PC-3 (cell line): ENCODE measurements around the gene OR6B1. TPM values are rescaled to one million over a fixed set of nuclear protein-coding genes. Genes with fewer than 3 reads are reported as not detected.

Experiments used
- ATAC-seq: fragments of 200-7000 bp; cut with Tn5 transposase; 2 replicates; pipeline ENCODE4 v1.9.1; 2020; ENCODE audit warnings: mild to moderate bottlenecking, moderate library complexity
- BruUV-seq: library from RNA; stranded (reverse); fragments of 400-500 nt; replicated peaks from 2 replicates; lab custom pipeline; 2021; lab: Mats Ljungman, UMichigan
- CTCF ChIA-PET: fragments of 300-600 bp; sonication (Branson Sonifier 250); formaldehyde crosslinking; loops from one replicate; lab custom pipeline; 2022; ENCODE audit warnings: antibody characterized with exemption; lab: Charles Lee
- POLR2A ChIA-PET: fragments of 300-600 bp; sonication (Branson Sonifier 250); formaldehyde crosslinking; loops from one replicate; lab custom pipeline; 2022; ENCODE audit warnings: antibody characterized with exemption; ENCODE audit not compliant: unreplicated experiment; lab: Charles Lee
- DNase-seq: peaks from one replicate; pipeline ENCODE4 v3.0.0-alpha.2; 2015
- H2AFZ ChIP-seq: fragments of 300-600 bp; sonication (generic); 2 replicates; pipeline ENCODE4 v1.6.0; 2016; ENCODE audit warnings: antibody characterized with exemption, low read length
- H3F3A ChIP-seq: fragments of 300-600 bp; sonication (generic); one replicate; pipeline ENCODE4 v1.6.0; 2017; ENCODE audit warnings: antibody characterized with exemption, low read length, control low read depth, mild to moderate bottlenecking; ENCODE audit not compliant: unreplicated experiment
- H3K27ac ChIP-seq: fragments of 300-600 bp; sonication (generic); 2 replicates; pipeline ENCODE4 v1.5.1; 2016; ENCODE audit warnings: mild to moderate bottlenecking, low read length
- H3K27me3 ChIP-seq: fragments of 300-600 bp; sonication (generic); 2 replicates; pipeline ENCODE4 v1.6.1; 2016; ENCODE audit warnings: low read length, mixed read lengths
- H3K36me3 ChIP-seq: fragments of 300-600 bp; sonication (generic); 2 replicates; pipeline ENCODE4 v1.6.1; 2016; ENCODE audit warnings: low read depth, mixed run types, low read length, mixed read lengths
- H3K4me1 ChIP-seq: fragments of 300-600 bp; sonication (generic); 2 replicates; pipeline ENCODE4 v1.5.1; 2016; ENCODE audit warnings: low read length; ENCODE audit not compliant: insufficient read depth
- H3K4me2 ChIP-seq: fragments of 300-600 bp; sonication (generic); 2 replicates; pipeline ENCODE4 v1.6.0; 2016; ENCODE audit warnings: low read length
- H3K4me3 ChIP-seq: fragments of 300-600 bp; sonication (generic); 2 replicates; pipeline ENCODE4 v1.5.1; 2016; ENCODE audit warnings: mild to moderate bottlenecking, low read length, mixed read lengths
- H3K79me2 ChIP-seq: fragments of 300-600 bp; sonication (generic); 2 replicates; pipeline ENCODE4 v1.6.1; 2017; ENCODE audit warnings: low read length, mixed read lengths
- H3K9ac ChIP-seq: fragments of 300-600 bp; sonication (generic); 2 replicates; pipeline ENCODE4 v1.6.0; 2016; ENCODE audit warnings: mild to moderate bottlenecking, low read length
- H3K9me2 ChIP-seq: fragments of 300-600 bp; sonication (generic); replicated peaks from 2 replicates; pipeline ENCODE4 v1.6.1; 2016; ENCODE audit warnings: mixed run types, low read length, mixed read lengths
- H3K9me3 ChIP-seq: fragments of 300-600 bp; sonication (generic); 2 replicates; pipeline ENCODE4 v1.6.1; 2016; ENCODE audit warnings: low read length, mixed read lengths
- H4K20me1 ChIP-seq: fragments of 300-600 bp; sonication (generic); 2 replicates; pipeline ENCODE4 v1.6.1; 2016; ENCODE audit warnings: low read length, mixed read lengths
- CTCF ChIP-seq: fragments of 300-600 bp; sonication (generic); conservative IDR thresholded peaks from 2 replicates; pipeline ENCODE4 v1.5.1; 2017; ENCODE audit warnings: antibody characterized with exemption, low read depth, mild to moderate bottlenecking, low read length
- EZH2 ChIP-seq: fragments of 300-600 bp; sonication (generic); IDR thresholded peaks from one replicate; pipeline ENCODE4 v1.6.1; 2017; ENCODE audit warnings: antibody characterized with exemption, mild to moderate bottlenecking, low read length; ENCODE audit not compliant: unreplicated experiment
- EZH2phosphoT487 ChIP-seq: fragments of 300-600 bp; sonication (generic); IDR thresholded peaks from 2 replicates; pipeline ENCODE4 v1.6.1; 2018; ENCODE audit warnings: mild to moderate bottlenecking, antibody characterized with exemption, low read length, borderline replicate concordance
- intact Hi-C: fragments of 100-400 bp; cut with micrococcal nuclease; formaldehyde crosslinking; loops from 2 replicates; pipeline ENCODE4 v1.9.0; 2023
- total RNA-seq: library from RNA; depleted of rRNA; stranded (reverse); fragments of >200 nt; gene quantifications from 2 replicates; pipeline ENCODE4 v1.2.3, GENCODE V29; 2014

The OR6B1 gene
- total RNA-seq, 1 experiment from 2014 or later: not detected

GRCh38 chr7:144024213-144024612 is 24.1 kb downstream of the OR6B1 start:
- no TSS peak for BruUV-seq
- Histone ChIP-seq H3K4me3 (no peak overlapping the region), H3K9me3 (no peaks in the 10 kb centered on the region), H2AFZ (no peak overlapping the region), H3K36me3 (no peaks in the 10 kb centered on the region), H3K79me2 (no peaks in the 10 kb centered on the region), H3F3A (no peaks in the 10 kb centered on the region), H3K9me2 (no peaks in the 10 kb centered on the region), H3K27ac (no peak overlapping the region), H4K20me1 (no peaks in the 10 kb centered on the region), H3K27me3 (no peaks in the 10 kb centered on the region), H3K4me1 (peaks cover 13% of the 10 kb centered on the region; the same call in 1 of the 2 replicates), H3K4me2 (no peak overlapping the region), H3K9ac (no peak overlapping the region)
- no peak for DNase-seq
- ChIA-PET CTCF (no interaction called here), POLR2A (no interaction called here)
- intact Hi-C loops: no loop called here
- no peak for ATAC-seq
- TF ChIP-seq EZH2phosphoT487: no peak
- TF ChIP-seq CTCF: no peak
- no peak for TF ChIP-seq EZH2

- no peaks in the 10 kb centered on the region for H3K36me3 ChIP-seq
- no peaks in the 10 kb centered on the region for H3K9me2 ChIP-seq
- intact Hi-C loops: loop anchor here (2.0 kb wide), 1 partner anchor 134 kb away; no protein-coding TSS in a partner anchor
- peaks cover 7% of the 10 kb centered on the region; the same call in 1 of the 2 replicates for H3K4me1 ChIP-seq
- ChIA-PET CTCF (interaction anchor here (1.0 kb wide), 1 partner anchor 102 kb away, joined by 4 read pairs; no protein-coding TSS in a partner anchor), POLR2A (no interaction called here)
- H3K9me3 ChIP-seq: no peaks in the 10 kb centered on the region
- DNase-seq (no peak), ATAC-seq (no peak)
- no peak overlapping the region for H3K9ac ChIP-seq
- no peaks in the 10 kb centered on the region for H3K27me3 ChIP-seq
- no peak overlapping the region for H3K4me2 ChIP-seq
- TF ChIP-seq EZH2 (no peak), EZH2phosphoT487 (no peak), CTCF (no peak)
- H3F3A ChIP-seq: no peaks in the 10 kb centered on the region
- H2AFZ ChIP-seq: no peak overlapping the region
- H3K27ac ChIP-seq: no peak overlapping the region
- no peaks in the 10 kb centered on the region for H4K20me1 ChIP-seq
- no TSS peak for BruUV-seq
- H3K79me2 ChIP-seq: no peaks in the 10 kb centered on the region
- no peak overlapping the region for H3K4me3 ChIP-seq
These were observed 26.2 kb downstream of the OR6B1 start for GRCh38 chr7:144026203-144026883.

- no peaks in the 10 kb centered on the region for H3K36me3 ChIP-seq
- no peak overlapping the region for H3K9ac ChIP-seq
- H3K4me2 ChIP-seq: no peak overlapping the region
- H3K27ac ChIP-seq: no peak overlapping the region
- peak; percentile 52 for DNase-seq
- ChIA-PET POLR2A (no interaction called here), CTCF (interaction anchor here (1.5 kb wide), 1 partner anchor 101 kb away, joined by 13 read pairs; no protein-coding TSS in a partner anchor)
- no peak for TF ChIP-seq EZH2phosphoT487
- peak; percentile 66 for TF ChIP-seq CTCF
- TF ChIP-seq EZH2: no peak
- H3K9me2 ChIP-seq: no peaks in the 10 kb centered on the region
- H3K9me3 ChIP-seq: no peaks in the 10 kb centered on the region
- H3K4me1 ChIP-seq: peaks cover 7% of the 10 kb centered on the region; the same call in 1 of the 2 replicates
- H3K4me3 ChIP-seq: no peak overlapping the region
- peak; percentile 68 for ATAC-seq
- no peaks in the 10 kb centered on the region for H4K20me1 ChIP-seq
- intact Hi-C loops: loop anchor here (1.0 to 2.0 kb wide), 3 partner anchors 100 to 134 kb away; no protein-coding TSS in a partner anchor
- H3K79me2 ChIP-seq: no peaks in the 10 kb centered on the region
- H3F3A ChIP-seq: no peaks in the 10 kb centered on the region
- H3K27me3 ChIP-seq: no peaks in the 10 kb centered on the region
- no peak overlapping the region for H2AFZ ChIP-seq
- no TSS peak for BruUV-seq
These were observed 26.9 kb downstream of the OR6B1 start for GRCh38 chr7:144027070-144027469.
